Spinal cord (tissue), 10 donors: Measurements from ENCODE around the gene ZNF195. TPM values are rescaled to one million over a fixed set of nuclear protein-coding genes. Genes with fewer than 3 reads are reported as not detected.
"Not testable (repeated sequence)": the region's sequence is repeated elsewhere in the genome, so short reads cannot be mapped to it uniquely, and the experiment has no call there.

Experiments used
- DNase-seq, 6 donors: peaks; one replicate each; pipeline versions ENCODE4 v3.0.0 to v3.0.0-alpha.2; 2013 to 2015; ENCODE audit warnings: low spot score in 6 of 6, low read depth in 4 of 6
- H3K27ac ChIP-seq: one replicate; pipeline ENCODE4 v1.5.1; 2013; ENCODE audit warnings: low read depth, low read length, control low read depth
- H3K27me3 ChIP-seq: one replicate; pipeline ENCODE4 v1.6.1; 2013; ENCODE audit warnings: low read length; ENCODE audit not compliant: control insufficient read depth, insufficient read depth
- H3K36me3 ChIP-seq: one replicate; pipeline ENCODE4 v1.6.1; 2013; ENCODE audit warnings: low read length; ENCODE audit not compliant: control insufficient read depth, insufficient read depth
- H3K4me1 ChIP-seq: one replicate; pipeline ENCODE4 v1.6.1; 2013; ENCODE audit warnings: low read length; ENCODE audit not compliant: control insufficient read depth, insufficient read depth
- H3K4me3 ChIP-seq: one replicate; pipeline ENCODE4 v1.5.1; 2013; ENCODE audit warnings: low read depth, low read length, control low read depth
- H3K9me3 ChIP-seq: one replicate; pipeline ENCODE4 v1.6.1; 2013; ENCODE audit warnings: low read length; ENCODE audit not compliant: control insufficient read depth, insufficient read depth
- WGBS: methylation state at CpG from one replicate; pipeline ENCODE4 v1.1.5; 2013; ENCODE audit warnings: missing lambda C conversion rate; ENCODE audit not compliant: insufficient coverage; 5-methylcytosine and 5-hydroxymethylcytosine counted together
- long read RNA-seq, 4 donors: transcript quantifications; one replicate each; lab custom pipeline, GENCODE V29; 2026
- polyA plus RNA-seq, 2 donors: library from polyadenylated mRNA; unstranded; fragments of 120-200 nt; gene quantifications; one replicate each; pipeline ENCODE4 v1.2.1, GENCODE V29; 2013; ENCODE audit not compliant: insufficient read length in 2 of 2
- total RNA-seq, 2 donors: library from RNA; depleted of rRNA in 1 of 2; stranded (reverse); fragments of 120-200 nt in 1 of 2; fragments of >200 nt in 1 of 2; gene quantifications; one replicate each; pipeline versions ENCODE4 v1.2.3 to v1.2.4, GENCODE V29; 2013 to 2014
- donor health status: healthy.

Gene ZNF195
- 10 to 100 TPM; 32.6 to 38.8 TPM for total RNA-seq
- 10 to 100 TPM; 32.0 to 34.6 TPM for polyA plus RNA-seq
- long read RNA-seq, donor 1, partial matches to known transcripts: 0 of 5 reads
- long read RNA-seq, donor 1, other reads (novel, unspliced or antisense): 0 of 5 reads
- long read RNA-seq, donor 2, partial matches to known transcripts: 0 of 6 reads
- long read RNA-seq, donor 2, other reads (novel, unspliced or antisense): 0 of 6 reads
- long read RNA-seq, donor 3, transcript ZNF195-204 (4 exons, 2,970 nt): major isoform, 5 of 8 reads
- long read RNA-seq, donor 3, partial matches to known transcripts: 0 of 8 reads
- long read RNA-seq, donor 3, other reads (novel, unspliced or antisense): 0 of 8 reads
- long read RNA-seq, donor 4, transcript ZNF195-204 (4 exons, 2,970 nt): major isoform, 8 of 12 reads
- long read RNA-seq, donor 4, partial matches to known transcripts: 0 of 12 reads
- long read RNA-seq, donor 4, other reads (novel, unspliced or antisense): 0 of 12 reads

DNA sequence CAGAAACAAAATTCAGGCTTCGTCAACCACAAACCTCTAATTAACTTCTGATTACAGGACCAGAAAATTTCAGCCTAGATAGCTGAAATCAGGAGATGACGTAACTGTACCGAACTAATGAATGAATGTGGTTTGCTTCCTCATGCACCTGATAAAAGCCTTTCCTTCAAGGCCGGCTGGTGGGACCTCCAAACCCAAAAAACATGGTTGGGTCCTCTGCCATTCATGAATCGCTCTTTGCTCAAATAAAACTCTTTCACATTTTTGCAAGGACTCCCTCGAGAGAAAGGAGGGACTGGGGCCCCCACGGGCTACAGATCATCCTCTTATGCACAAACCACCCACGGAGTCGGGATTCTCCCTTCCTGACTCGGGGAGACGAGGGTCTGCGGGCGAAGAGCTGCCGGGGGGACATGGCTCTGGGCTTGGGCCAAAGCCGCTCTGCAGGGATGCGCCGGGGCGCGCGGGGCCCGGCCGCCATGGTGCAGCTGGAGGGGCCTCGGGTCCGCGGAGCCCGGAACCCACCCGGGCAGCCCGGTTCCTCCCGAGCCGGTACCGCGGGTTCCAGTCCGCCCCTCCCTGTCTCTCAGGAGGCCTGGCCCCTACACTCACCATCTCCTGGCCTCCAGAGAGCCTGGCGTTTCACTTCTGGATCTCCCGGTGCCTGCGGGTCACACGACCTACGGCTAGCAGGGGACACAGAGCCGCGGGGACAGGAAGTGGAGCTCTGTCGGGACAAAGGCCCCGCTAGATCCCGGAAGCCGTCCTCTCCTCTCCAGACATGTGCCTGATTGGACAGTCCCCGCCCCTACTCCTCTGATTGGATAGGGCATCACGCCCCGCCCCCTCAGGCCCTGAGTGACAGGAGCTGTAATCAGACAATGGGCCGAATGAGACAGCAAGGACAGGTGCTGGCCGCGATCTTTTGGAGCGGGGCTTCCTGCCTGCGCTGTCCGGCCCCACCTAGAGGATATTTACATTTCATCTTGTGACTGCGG is at the start of gene ZNF195:
Gene ZNF195 (minus strand): TSS at position 721 of the 998 bp plus-strand sequence. CDS start 106 bp downstream, at position 615.
- peak within 1 kb of the TSS; percentile 81 for H3K4me3 ChIP-seq
- WGBS: 0% methylated on average over 46 of the region's 54 CpGs
- no peaks in the 10 kb centered on the region for H3K27me3 ChIP-seq
- no peaks in the 10 kb centered on the region for H3K36me3 ChIP-seq
- peak; percentile 78 to 99 (median 96) for DNase-seq
- peaks cover 12% of the 10 kb centered on the region for H3K4me1 ChIP-seq
- H3K27ac ChIP-seq: peak within 1 kb of the TSS; percentile 66
- H3K9me3 ChIP-seq: no peaks in the 10 kb centered on the region

DNA sequence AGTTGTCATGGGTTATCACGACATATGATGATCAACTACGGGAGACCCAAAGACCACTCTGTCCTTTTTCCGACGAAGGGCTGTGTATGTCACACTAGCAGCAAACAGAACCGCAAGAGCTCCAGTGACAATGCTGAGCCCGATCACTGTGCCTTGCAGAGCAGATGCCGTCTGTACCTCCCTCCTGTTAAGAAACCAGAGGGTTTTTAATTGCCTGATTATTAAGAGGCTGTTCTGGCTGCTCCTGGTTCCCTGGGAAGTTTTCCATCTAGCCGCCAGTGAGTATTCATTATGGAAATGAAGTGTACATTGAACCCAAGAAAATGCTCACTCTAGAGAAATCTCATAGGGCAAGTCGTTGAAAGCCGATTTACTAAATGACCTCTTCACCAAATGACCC is 49.1 kb upstream of the ZNF195 start:
- not testable (repeated sequence) for H3K4me1 ChIP-seq, H3K27me3 ChIP-seq, H3K36me3 ChIP-seq, H3K9me3 ChIP-seq, H3K4me3 ChIP-seq, H3K27ac ChIP-seq
- 55% methylated on average over 7 of the region's 10 CpGs for WGBS
- peak in 2 of 6 donors; percentile 55 to 80 for DNase-seq

DNA sequence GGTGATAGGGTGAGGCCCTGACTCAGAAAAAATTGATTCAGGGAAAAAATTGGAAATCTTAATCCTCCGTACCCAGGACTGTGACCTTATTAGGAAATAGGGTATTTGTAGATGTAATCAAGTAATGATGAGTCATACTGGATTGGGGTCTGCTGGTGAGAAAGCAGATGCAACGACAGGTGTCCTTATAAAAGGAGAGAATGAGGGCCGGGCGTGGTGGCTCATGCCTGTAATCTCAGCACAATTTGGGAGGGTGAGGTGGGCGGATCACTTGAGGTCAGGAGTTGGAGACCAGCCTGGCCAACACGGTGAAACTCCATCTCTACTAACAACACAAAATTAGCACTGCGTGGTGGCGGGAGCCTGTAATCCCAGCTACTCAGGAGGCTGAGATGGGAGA is 47.6 kb upstream of the ZNF195 start:
- H3K27ac ChIP-seq, H3K4me3 ChIP-seq, H3K36me3 ChIP-seq, H3K27me3 ChIP-seq, H3K9me3 ChIP-seq, DNase-seq: not testable (repeated sequence)
- WGBS: 83% methylated on average over 3 of the region's 8 CpGs
- peaks cover 16% of the 10 kb centered on the region for H3K4me1 ChIP-seq

DNA sequence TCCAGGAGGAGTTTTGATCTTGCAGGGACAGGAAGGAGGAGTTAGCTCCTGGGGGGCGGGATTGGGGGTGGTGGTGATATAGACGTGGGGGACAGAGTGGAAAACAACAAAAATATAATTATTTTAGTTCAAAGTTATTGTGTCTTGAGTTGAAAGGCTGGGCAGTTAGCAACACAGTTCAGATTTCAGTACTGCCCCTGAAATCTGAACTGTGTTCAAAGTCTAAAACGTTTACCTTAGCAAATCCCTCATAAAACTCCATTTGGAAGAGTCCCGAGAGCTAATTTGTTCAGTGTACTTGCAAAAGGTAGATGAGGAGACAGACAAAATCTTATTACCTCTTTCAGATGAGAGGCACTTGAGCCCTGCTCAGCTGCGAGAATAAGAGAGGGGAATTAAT is 45.0 kb upstream of the ZNF195 start:
- DNase-seq, H3K9me3 ChIP-seq, H3K27ac ChIP-seq, H3K36me3 ChIP-seq, H3K4me3 ChIP-seq, H3K27me3 ChIP-seq: not testable (repeated sequence)
- peaks cover 16% of the 10 kb centered on the region for H3K4me1 ChIP-seq
- WGBS: no CpG with 5 or more reads among the region's 5 CpGs

DNA sequence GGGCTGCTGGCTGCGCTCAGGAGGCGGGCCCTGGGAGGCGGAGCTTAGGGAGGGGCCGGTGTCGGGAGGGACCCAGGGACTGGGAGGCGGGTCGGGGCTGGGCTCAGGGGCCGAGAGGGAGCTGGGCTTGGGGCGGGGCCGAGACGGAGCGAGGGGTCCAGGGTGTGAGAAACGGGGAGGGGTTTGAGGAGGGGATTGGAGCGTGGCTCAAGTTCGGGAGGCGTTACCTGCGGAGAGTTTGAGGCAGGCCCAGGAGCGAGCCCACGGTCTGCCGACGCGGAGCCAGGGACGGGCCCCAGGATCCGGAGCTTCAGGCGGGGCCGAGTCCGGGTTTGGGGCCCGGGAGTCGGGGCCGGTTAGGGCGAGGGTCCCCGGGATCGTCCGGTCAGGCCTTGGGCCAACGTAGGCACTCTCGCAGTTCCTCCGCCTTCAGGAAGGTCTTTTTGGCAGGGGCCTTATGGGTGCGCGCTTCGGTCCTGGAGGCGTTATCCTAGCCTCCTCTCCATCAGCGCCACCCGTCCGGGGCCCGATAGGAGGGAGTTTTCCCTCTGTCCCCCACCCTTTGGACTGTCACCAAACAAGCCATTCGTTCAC is 44.3 kb upstream of the ZNF195 start:
- peak overlapping the region; percentile 47 for H3K27ac ChIP-seq
- DNase-seq: peak in 1 of 6 donors; percentile 17
- peak overlapping the region; percentile 73 for H3K4me3 ChIP-seq
- 0% methylated on average over 36 of the region's 46 CpGs for WGBS
- H3K27me3 ChIP-seq, H3K9me3 ChIP-seq, H3K36me3 ChIP-seq: not testable (repeated sequence)
- peaks cover 16% of the 10 kb centered on the region for H3K4me1 ChIP-seq

DNA sequence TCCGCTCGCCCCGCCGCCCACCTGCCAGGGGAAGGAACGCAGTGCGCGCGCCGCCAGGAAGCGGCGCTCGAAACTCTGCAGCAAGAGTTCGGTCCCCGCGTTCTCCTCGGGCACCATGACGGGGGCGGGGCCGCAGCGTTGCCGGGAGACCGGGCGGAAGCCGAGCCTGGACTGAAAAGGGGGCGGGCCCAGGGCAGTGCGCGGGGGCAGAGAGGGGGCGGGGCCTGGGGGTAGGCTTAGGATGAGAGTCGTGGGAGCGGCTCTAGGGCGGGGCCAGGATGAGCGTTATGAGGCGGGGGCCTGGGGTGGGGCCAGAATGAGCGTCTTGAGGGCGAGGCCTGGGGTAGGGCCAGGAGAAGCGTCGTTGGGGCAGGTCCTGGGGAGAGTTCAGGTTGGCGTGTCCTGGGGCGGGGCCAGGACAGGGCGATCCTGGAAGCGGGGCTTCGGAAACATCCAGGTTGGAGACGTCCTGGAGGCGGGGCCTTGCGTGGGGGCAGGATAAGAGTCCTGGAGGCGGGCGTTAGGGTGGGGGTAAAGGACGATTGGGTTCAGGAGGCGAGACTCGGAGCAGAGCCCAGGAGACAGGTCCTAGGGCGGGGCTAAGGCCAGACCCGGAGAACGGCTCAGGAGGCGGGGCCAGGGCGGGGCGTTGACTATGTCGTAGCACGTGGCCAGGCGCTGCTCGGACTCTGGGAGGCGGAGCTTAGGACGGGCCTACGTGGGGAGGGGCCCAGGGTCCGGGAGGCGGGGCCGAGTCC is 43.6 kb upstream of the ZNF195 start:
- under 1% methylated on average over 61 of the region's 66 CpGs for WGBS

DNA sequence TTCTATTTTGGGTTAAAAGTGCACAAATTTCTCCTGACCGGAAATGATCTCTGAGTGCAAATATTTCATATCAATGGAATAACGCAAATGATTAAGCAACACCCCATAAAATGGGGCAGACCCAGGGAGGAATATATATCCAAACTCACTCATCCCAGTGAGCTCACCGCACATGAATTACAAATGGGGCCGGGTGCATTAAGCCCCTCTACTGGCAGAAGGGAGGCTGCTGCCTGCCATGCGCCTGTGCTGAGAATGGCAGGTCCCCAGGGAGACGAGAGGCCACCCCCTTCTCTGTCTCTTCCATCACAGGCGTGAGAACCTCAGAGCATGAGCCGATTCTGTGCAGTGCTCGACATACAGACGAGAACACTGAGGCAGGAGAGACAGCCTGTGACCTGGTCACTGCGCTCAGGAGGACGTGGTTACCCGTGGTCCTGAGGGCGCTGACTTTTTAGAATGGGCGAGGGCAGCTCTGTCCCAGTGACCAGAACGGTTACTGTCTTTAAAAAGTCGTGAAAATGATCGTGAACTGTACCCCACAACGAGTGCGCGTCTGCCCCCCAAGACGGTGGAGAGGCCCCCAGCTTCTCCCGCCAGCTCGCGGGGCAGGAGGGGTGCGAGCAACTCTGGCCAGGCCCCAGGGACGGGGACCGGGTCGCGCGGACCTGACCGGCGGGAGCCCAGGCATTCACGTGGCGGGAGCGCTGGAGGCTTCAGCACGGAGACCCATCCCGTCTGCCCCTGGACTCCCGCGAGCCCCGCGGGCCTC is 42.8 kb upstream of the ZNF195 start:
- H3K36me3 ChIP-seq, H3K9me3 ChIP-seq, H3K27me3 ChIP-seq, H3K27ac ChIP-seq: not testable (repeated sequence)
- peaks cover 12% of the 10 kb centered on the region for H3K4me1 ChIP-seq
- peak in 2 of 6 donors; percentile 26 to 28 for DNase-seq
- H3K4me3 ChIP-seq: peak overlapping the region; percentile 73
- WGBS: under 1% methylated on average over 35 of the region's 42 CpGs

More for the DNA sequence above, 43.6 kb upstream of the ZNF195 start:
- Histone ChIP-seq H3K4me3 (peak overlapping the region; percentile 73), H3K4me1 (peaks cover 12% of the 10 kb centered on the region), H3K27ac (peak overlapping the region; percentile 88)
- H3K36me3 ChIP-seq, H3K27me3 ChIP-seq, H3K9me3 ChIP-seq: not testable (repeated sequence)
- peak; percentile 68 to 97 (median 85) for DNase-seq

DNA sequence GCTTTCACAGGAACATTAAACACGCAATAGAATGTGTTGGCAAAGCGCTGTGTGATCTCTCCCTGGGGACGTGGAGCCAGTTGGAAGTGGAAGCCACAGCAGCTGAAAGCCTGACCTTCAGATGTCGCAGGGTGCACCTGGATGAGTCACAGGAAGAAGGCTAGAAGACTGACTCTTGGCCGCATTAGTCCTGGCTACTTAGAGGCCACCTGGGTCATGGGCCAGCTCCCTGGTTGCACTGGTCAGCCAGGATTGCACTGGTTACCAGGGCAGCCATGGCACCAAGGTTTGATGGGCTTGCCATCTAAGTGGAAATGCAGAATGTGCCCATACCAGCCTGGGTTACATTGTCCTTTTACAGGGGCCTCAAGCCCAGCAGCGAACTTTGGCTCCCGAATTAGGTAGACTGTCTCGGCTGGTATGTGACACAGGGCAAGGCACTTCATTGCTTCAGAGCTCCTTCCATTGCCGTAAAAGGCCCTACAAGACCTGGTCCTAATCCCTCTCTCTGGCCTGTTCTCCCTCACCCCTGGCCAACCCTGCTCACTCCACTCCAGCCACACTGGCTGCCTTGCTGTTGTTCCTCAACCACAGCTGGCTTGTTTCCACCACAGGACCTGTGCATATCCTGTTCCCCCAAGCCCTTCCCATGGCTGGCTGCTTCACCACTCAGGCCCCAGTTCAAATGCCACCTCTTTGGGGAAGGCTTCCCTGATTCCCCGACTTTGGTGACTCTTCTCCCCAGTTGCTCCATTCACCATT is 41.5 kb upstream of the ZNF195 start:
- H3K9me3 ChIP-seq, DNase-seq, H3K4me3 ChIP-seq, H3K36me3 ChIP-seq, H3K27me3 ChIP-seq, H3K27ac ChIP-seq: not testable (repeated sequence)
- peaks cover 12% of the 10 kb centered on the region for H3K4me1 ChIP-seq
- 89% methylated on average over 5 of the region's 10 CpGs for WGBS
